ENCODE measurements around the gene NPIPB6.

The NPIPB6 gene

DNA sequence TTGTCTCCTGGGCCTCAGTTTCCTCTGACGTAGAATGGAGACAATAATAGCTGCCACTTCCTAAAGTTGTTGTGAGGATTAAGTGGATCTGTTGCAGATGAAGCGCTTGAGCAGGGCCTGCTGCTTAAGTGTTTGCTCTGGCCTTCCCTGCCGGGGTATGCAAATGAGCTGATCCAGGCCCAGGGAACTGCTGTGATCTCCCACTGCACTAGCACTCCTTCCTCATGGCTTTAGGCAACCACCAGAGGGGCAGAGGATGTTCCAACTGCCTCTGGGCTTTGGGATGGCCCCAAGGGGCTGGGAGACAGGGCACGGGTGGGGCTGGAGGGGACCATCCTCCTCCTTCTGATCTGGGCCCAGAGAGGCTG is 64.8 kb downstream of the NPIPB6 start:
- DNase-seq (no peak), ATAC-seq (no peak)

GRCh38 chr16:28297784-28298510 is 65.4 kb downstream of the NPIPB6 start:
- ATAC-seq (no peak), DNase-seq (no peak)

GRCh38 chr16:28297308-28297707 is 66.0 kb downstream of the NPIPB6 start:
- ATAC-seq, result no peak
- DNase-seq, result no peak

GRCh38 chr16:28295276-28295675 is 68.0 kb downstream of the NPIPB6 start:
- DNase-seq (no peak), ATAC-seq (no peak)

DNA sequence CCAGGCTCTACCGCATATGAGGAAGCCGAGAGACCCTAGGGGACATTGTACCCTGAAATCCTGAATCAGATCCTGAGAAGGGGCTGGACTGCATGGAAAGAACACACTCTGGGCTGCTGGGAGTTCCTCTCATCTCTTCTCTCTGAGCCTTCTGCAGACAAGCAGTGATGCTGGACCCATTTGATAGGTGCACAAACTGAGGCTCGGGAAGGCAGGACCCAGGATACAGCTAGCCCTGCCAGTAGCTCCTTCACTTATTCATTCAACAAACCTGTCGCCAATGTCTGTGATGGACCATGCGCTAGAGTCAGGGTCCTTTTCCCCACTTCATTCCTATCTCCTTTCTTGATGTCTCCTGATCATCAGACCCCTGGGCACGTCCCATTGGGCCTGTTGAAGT is 69.1 kb downstream of the NPIPB6 start:
- no peak for ATAC-seq

DNA sequence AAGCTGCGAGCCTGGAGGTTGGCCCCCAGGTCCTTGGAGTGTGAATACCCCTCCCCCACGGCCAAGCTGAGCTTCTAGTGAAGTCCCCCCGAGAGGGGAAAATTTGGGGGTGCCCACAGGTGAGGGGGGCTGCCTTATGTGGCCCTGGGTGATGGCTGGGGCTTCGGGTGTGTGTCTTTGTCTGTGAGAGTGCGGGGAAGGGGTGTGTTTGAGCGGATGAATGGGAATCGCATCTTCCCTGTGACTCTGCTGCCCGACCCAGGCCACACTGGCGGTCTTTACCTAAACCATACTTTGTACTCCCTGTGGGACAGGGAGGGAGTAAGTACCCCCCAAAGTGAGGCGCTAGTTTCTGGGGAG is 69.7 kb downstream of the NPIPB6 start:
- ATAC-seq (no peak), DNase-seq (no peak)

More for the DNA sequence above, 69.1 kb downstream of the NPIPB6 start:
- no peak for DNase-seq

GRCh38 chr16:28292731-28293600 is 70.3 kb downstream of the NPIPB6 start:
- no peak for DNase-seq
- peak; percentile 2 for ATAC-seq

Measured in stimulated activated naive CD8-positive, alpha-beta T cell treated with anti-CD3 and anti-CD28 coated beads, Interleukin-15, Interleukin-2, amounts not matched to agents 100 U/mL and 50 U/mL, for 24 hours (primary cell).